ENCODE results near the gene FTL. TPM values are rescaled to one million over a fixed set of nuclear protein-coding genes. Genes with fewer than 3 reads are reported as not detected.

The FTL gene
- total RNA-seq, 1 donor from 2014 or later, result 4,020 TPM

- Histone ChIP-seq H3K27me3 (ENCODE audit: insufficient read depth, low read length) (no peaks in the 10 kb centered on the region), H2AFZ (ENCODE audit: low read depth, low read length) (no peak overlapping the region), H3K4me3 (ENCODE audit: insufficient read depth, low read depth, low read length) (no peak overlapping the region), H3K4me2 (ENCODE audit: low read length) (no peak overlapping the region), H3K36me3 (ENCODE audit: insufficient read depth, low read length) (peaks cover 4% of the 10 kb centered on the region), H4K20me1 (ENCODE audit: insufficient read depth, low read length) (peaks cover 34% of the 10 kb centered on the region), H3K9ac (ENCODE audit: low read length) (no peak overlapping the region), H3K4me1 (ENCODE audit: insufficient read depth, low read length) (peaks cover 13% of the 10 kb centered on the region), H3K79me2 (ENCODE audit: insufficient read depth, low read length) (peaks cover 58% of the 10 kb centered on the region), H3K27ac (ENCODE audit: low read depth, low read length) (no peak overlapping the region), H3K9me3 (ENCODE audit: insufficient read depth, low read depth, low read length) (no peaks in the 10 kb centered on the region)
- FAIRE-seq (no peak), DNase-seq (ENCODE audit: low read depth) (no peak)
- H3K27me3 Mint-ChIP-seq (ENCODE audit: low read depth, unreplicated experiment), result no peaks in the 10 kb centered on the region
- H3K4me1 Mint-ChIP-seq (ENCODE audit: low read depth, unreplicated experiment), result peaks cover 23% of the 10 kb centered on the region
- TF ChIP-seq CTCF (IDR thresholded peaks at IDR 0.05; ENCODE audit: insufficient read depth, low read depth, low read length) (peak; percentile 53), EZH2 (IDR thresholded peaks at IDR 0.05; ENCODE audit: insufficient read depth, low read length) (no peak)
- peak overlapping the region; percentile 53 for H3K27ac Mint-ChIP-seq (ENCODE audit: unreplicated experiment)
- H3K4me3 Mint-ChIP-seq (ENCODE audit: unreplicated experiment), result peak overlapping the region; percentile 72
- no peaks in the 10 kb centered on the region for H3K9me3 Mint-ChIP-seq (ENCODE audit: unreplicated experiment)
- peaks cover 6% of the 10 kb centered on the region for H3K36me3 Mint-ChIP-seq (ENCODE audit: low read depth, unreplicated experiment)
Measured at GRCh38 chr19:48997972-48998371, 32.9 kb downstream of the FTL start.

- Mint-ChIP-seq H3K27ac (ENCODE audit: unreplicated experiment) (peak overlapping the region; percentile 26), H3K27me3 (ENCODE audit: low read depth, unreplicated experiment) (no peaks in the 10 kb centered on the region), H3K4me3 (ENCODE audit: unreplicated experiment) (no peak overlapping the region), H3K9me3 (ENCODE audit: unreplicated experiment) (no peaks in the 10 kb centered on the region), H3K4me1 (ENCODE audit: low read depth, unreplicated experiment) (peaks cover 20% of the 10 kb centered on the region), H3K36me3 (ENCODE audit: low read depth, unreplicated experiment) (peaks cover 14% of the 10 kb centered on the region)
- peak; percentile 43 for DNase-seq (ENCODE audit: low read depth)
- no peak overlapping the region for H3K4me2 ChIP-seq (ENCODE audit: low read length)
- H3K4me1 ChIP-seq (ENCODE audit: insufficient read depth, low read length), result peaks cover 6% of the 10 kb centered on the region
- H2AFZ ChIP-seq (ENCODE audit: low read depth, low read length), result no peak overlapping the region
- no peaks in the 10 kb centered on the region for H3K27me3 ChIP-seq (ENCODE audit: insufficient read depth, low read length)
- TF ChIP-seq CTCF (IDR thresholded peaks at IDR 0.05; ENCODE audit: insufficient read depth, low read depth, low read length) (peak; percentile 87), EZH2 (IDR thresholded peaks at IDR 0.05; ENCODE audit: insufficient read depth, low read length) (no peak)
- FAIRE-seq, result peak; percentile 32
- H3K9ac ChIP-seq (ENCODE audit: low read length), result no peak overlapping the region
- peaks cover 34% of the 10 kb centered on the region for H4K20me1 ChIP-seq (ENCODE audit: insufficient read depth, low read length)
- H3K4me3 ChIP-seq (ENCODE audit: insufficient read depth, low read depth, low read length), result no peak overlapping the region
- H3K9me3 ChIP-seq (ENCODE audit: insufficient read depth, low read depth, low read length), result no peaks in the 10 kb centered on the region
- peaks cover 46% of the 10 kb centered on the region for H3K79me2 ChIP-seq (ENCODE audit: insufficient read depth, low read length)
- H3K36me3 ChIP-seq (ENCODE audit: insufficient read depth, low read length), result peaks cover 10% of the 10 kb centered on the region
- H3K27ac ChIP-seq (ENCODE audit: low read depth, low read length), result no peak overlapping the region
Measured at GRCh38 chr19:48999481-49000325, 34.6 kb downstream of the FTL start.

- no peaks in the 10 kb centered on the region for H3K9me3 Mint-ChIP-seq (ENCODE audit: unreplicated experiment)
- H2AFZ ChIP-seq (ENCODE audit: low read depth, low read length), result no peak overlapping the region
- H3K27me3 ChIP-seq (ENCODE audit: insufficient read depth, low read length), result no peaks in the 10 kb centered on the region
- peaks cover 18% of the 10 kb centered on the region for H3K36me3 Mint-ChIP-seq (ENCODE audit: low read depth, unreplicated experiment)
- H4K20me1 ChIP-seq (ENCODE audit: insufficient read depth, low read length), result peaks cover 12% of the 10 kb centered on the region
- TF ChIP-seq EZH2 (IDR thresholded peaks at IDR 0.05; ENCODE audit: insufficient read depth, low read length) (no peak), CTCF (IDR thresholded peaks at IDR 0.05; ENCODE audit: insufficient read depth, low read depth, low read length) (no peak)
- no peak overlapping the region for H3K4me3 Mint-ChIP-seq (ENCODE audit: unreplicated experiment)
- H3K27me3 Mint-ChIP-seq (ENCODE audit: low read depth, unreplicated experiment), result no peaks in the 10 kb centered on the region
- no peak overlapping the region for H3K9ac ChIP-seq (ENCODE audit: low read length)
- H3K36me3 ChIP-seq (ENCODE audit: insufficient read depth, low read length), result peaks cover 16% of the 10 kb centered on the region
- DNase-seq (ENCODE audit: low read depth) (no peak), FAIRE-seq (no peak)
- H3K27ac ChIP-seq (ENCODE audit: low read depth, low read length), result no peak overlapping the region
- H3K4me1 ChIP-seq (ENCODE audit: insufficient read depth, low read length), result peaks cover 3% of the 10 kb centered on the region
- H3K27ac Mint-ChIP-seq (ENCODE audit: unreplicated experiment), result no peak overlapping the region
- no peaks in the 10 kb centered on the region for H3K9me3 ChIP-seq (ENCODE audit: insufficient read depth, low read depth, low read length)
- H3K4me2 ChIP-seq (ENCODE audit: low read length), result no peak overlapping the region
- H3K4me1 Mint-ChIP-seq (ENCODE audit: low read depth, unreplicated experiment), result peaks cover 7% of the 10 kb centered on the region
- H3K4me3 ChIP-seq (ENCODE audit: insufficient read depth, low read depth, low read length), result no peak overlapping the region
- H3K79me2 ChIP-seq (ENCODE audit: insufficient read depth, low read length), result peaks cover 10% of the 10 kb centered on the region
Measured at GRCh38 chr19:49004133-49004532, 39.0 kb downstream of the FTL start.
